Fibroblast of skin of scalp (primary cell): ENCODE results near the gene SLC37A3. TPM values are rescaled to one million over a fixed set of nuclear protein-coding genes. Genes with fewer than 3 reads are reported as not detected.
"Not testable (repeated sequence)": the region's sequence is repeated elsewhere in the genome, so short reads cannot be mapped to it uniquely, and the experiment has no call there.

Source experiments
- DNase-seq: peaks from one replicate; pipeline ENCODE4 v3.0.0-alpha.2; 2013
- polyA plus RNA-seq, 2 experiments: library from polyadenylated mRNA; unstranded; fragments of 120-200 nt; gene quantifications; one replicate each; pipeline ENCODE4 v1.2.1, GENCODE V29; 2013; ENCODE audit not compliant: insufficient read length in 2 of 2

SLC37A3 gene
- polyA plus RNA-seq (2013, experiment 1 of 2; ENCODE audit: insufficient read length): 43.7 TPM
- polyA plus RNA-seq (2013, experiment 2 of 2; ENCODE audit: insufficient read length): 51.7 TPM

- peak; percentile 74 for DNase-seq
Observed at GRCh38 chr7:140397784-140398750, at the start of gene SLC37A3. Gene SLC37A3, minus strand, starts transcription at chr7:140398530. Its CDS starts 16,004 bp downstream, at chr7:140382526.

- no peak for DNase-seq
Observed at GRCh38 chr7:140447841-140448240, 49.5 kb upstream of the SLC37A3 start.

- no peak for DNase-seq
Observed at GRCh38 chr7:140446467-140446866, 48.1 kb upstream of the SLC37A3 start.

GRCh38 chr7:140441519-140441918 is 43.2 kb upstream of the SLC37A3 start:
- DNase-seq: no peak

- DNase-seq: no peak
Observed at GRCh38 chr7:140440593-140440992, 42.3 kb upstream of the SLC37A3 start.

GRCh38 chr7:140439359-140439758 is 41.0 kb upstream of the SLC37A3 start:
- no peak for DNase-seq

- no peak for DNase-seq
Observed at GRCh38 chr7:140435252-140435895, 37.0 kb upstream of the SLC37A3 start.

GRCh38 chr7:140433396-140433795 is 35.1 kb upstream of the SLC37A3 start:
- no peak for DNase-seq

- no peak for DNase-seq
Observed at GRCh38 chr7:140426130-140426529, 27.8 kb upstream of the SLC37A3 start.

- DNase-seq: no peak
Observed at GRCh38 chr7:140425718-140426117, 27.4 kb upstream of the SLC37A3 start.

DNA sequence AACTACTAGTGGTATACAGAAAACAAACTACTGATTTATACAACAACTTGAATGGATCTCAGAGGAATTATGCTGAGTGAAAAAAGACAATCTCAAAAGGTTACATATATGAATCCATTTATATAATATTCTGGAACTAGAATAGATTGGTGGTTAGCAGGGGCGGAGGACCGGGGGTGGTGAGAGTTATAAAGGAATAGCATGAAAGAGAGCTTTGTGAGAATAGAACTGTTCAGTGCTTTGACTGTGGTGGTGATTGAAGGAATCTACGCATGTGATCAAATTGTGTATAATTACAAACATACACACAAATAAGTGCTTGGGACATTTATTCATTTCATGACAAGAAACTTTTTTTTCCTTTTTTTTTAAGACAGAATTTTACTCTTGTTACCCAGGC is 25.2 kb upstream of the SLC37A3 start:
- DNase-seq: no peak

DNA sequence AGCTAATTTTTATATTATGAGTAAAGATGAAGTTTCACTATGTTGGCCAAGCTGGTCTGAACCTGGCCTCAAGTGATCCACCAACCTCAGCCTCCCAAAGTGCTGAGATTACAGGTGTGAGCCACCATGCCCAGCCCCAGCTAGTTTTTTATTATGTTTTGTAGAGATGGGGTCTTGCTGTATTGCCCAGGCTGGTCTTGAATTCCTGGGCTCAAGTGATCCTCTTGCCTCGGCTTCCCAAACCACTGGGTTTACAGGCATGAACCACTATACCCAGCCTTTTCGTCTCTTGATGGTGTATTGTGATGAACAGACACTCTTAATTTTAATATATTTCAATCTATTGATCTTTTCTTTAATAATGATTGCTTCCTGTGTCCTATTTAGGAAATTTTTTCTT is 23.2 kb upstream of the SLC37A3 start:
- no peak for DNase-seq

DNA sequence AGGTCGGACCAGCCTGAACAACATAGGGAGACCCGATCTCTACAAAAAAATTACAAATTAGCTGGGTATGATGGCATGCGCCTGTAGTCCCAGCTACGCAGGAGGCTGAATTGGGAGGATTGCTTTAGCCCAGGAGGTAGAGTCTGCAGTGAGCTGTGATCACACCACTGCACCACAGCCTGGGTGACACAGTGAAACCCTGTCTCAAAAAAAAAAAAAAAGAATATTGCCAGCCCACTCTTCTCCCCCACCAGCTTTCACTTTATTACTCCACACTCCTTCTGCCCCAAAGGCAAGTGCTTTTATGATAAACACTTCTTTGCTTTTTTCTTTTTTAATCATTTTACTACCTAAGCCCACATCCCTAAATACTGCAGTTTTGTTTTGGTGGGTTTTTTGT is 20.3 kb upstream of the SLC37A3 start:
- DNase-seq: no peak

- not testable (repeated sequence) for DNase-seq
Observed at GRCh38 chr7:140418156-140418472, 19.8 kb upstream of the SLC37A3 start.

DNA sequence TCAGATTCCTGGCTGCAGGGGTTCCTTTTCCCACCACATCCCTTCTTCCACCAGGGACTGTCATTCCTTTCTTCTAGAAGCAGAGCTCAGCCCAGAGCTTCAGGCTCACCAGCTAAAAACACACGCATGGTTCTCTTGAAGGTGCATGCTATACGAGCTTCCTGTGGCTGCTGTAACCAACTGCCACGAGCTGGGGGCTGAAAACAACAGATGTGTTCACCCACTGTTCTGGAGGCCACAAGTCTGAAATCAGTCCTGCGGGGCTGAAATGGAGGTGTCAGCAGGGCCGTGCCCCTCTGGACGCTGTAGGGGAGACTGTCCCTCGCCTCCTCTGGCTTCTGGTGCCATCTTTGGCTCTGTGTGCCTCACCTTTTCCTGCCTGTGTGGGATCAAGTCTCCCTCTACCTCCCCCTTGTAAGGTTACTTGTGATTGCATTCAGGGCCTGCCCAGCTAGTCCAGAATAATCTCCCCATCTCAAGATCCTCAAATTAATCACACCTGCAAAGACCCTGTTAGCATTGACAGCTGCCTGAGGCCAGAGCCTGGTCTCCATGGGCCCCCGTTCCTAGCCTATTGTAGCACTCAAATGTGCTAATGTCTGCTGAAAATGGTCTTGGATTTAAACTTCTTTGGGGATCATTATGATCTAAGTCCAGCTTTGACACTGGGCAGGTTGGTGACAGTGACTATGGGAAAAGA is 19.3 kb upstream of the SLC37A3 start:
- DNase-seq: no peak

DNA sequence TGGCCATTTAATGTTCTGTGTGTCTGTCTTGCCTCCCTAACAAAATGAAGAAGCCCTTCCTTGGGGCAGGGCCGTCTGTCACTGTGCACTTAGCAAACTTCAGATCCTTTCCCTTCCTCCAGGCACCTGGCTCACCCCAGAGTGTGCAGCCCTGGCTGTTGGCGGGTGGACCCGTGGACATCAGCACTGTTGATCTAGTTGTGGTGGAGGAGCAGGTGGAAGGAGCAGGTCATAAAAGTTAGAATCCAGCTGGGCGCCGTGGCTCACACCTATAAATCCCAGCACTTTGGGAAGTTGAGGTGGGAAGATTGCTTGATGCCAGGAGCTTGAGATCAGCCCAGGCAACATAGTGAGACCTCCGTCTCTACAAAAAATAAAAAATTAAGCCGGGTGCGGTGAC is 18.2 kb upstream of the SLC37A3 start:
- DNase-seq: no peak

DNA sequence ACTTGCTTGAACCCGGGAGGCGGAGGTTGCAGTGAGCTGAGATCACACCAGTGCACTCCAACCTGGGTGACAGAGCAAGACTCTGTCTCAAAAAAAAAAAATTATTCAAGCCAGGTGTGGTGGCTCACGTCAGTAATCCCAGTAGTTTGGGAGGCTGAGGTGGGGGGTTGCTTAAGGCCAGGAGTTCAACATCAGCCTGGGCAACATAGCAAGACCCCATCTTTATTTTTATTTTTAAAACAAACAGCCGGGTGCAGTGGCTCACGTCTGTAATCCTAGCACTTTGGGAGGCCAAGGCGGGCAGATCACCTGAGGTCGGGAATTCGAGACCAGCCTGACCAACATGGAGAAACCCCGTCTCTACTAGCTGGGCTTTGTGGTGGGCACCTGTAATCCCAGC is 17.5 kb upstream of the SLC37A3 start:
- DNase-seq: not testable (repeated sequence)

DNA sequence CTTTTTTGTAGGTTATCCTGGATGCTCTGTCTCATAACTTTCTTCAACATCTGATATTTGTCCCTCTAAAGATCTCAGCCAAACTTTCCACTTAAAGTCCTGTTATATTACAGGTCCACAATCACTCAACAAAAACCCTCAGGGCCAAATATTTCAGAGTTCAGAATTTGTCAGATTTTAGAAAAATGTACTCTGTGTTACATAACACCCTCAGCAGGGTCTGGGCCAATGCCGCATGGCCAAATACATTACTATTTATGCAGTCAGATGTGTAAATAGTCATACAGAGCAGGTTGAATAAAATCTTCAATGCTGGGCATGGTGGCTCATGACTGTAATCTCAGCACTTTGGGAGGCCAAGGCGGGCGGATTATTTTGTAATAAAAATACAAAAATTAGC is 17.0 kb upstream of the SLC37A3 start:
- no peak for DNase-seq

- peak; percentile 23 for DNase-seq
Observed at GRCh38 chr7:140404565-140405065, 6.3 kb upstream of the SLC37A3 start.

GRCh38 chr7:140403878-140404564 is 5.7 kb upstream of the SLC37A3 start, which contains the start of gene RAB19:
Gene RAB19, plus strand, starts transcription at chr7:140404058. Its CDS starts 3,589 bp downstream, at chr7:140407647.
- DNase-seq: no peak

DNA sequence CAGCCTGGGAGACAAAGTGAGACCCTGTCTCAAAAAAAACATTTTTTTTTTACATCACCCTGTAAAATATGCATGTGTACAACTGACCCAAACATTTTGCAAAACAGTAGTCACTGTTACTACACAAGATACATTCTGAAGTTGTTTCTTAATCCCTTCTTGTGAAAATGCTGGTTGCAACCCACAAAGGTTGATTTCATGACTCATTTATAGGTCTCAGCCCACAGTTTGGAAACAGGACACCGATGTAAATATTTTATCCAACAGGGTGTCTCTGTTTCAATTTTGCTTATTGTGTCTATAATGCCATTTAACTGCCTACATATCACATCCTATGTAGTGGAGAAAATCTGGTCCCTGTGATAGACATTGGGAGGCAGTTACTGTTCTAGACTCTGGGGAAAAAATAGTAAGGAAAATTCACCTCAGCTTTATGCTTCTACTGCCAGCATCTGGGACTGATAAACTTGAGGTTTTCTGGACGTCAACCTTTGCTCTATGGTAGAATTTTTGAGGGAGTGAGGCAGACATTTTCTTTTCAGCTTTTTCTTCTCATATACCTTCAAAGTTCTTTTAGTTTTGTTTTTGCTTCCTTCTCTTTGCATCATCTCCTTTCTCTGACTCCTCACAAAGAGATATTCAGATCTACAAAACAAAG is 4.0 kb upstream of the SLC37A3 start:
- peak; percentile 11 for DNase-seq

DNA sequence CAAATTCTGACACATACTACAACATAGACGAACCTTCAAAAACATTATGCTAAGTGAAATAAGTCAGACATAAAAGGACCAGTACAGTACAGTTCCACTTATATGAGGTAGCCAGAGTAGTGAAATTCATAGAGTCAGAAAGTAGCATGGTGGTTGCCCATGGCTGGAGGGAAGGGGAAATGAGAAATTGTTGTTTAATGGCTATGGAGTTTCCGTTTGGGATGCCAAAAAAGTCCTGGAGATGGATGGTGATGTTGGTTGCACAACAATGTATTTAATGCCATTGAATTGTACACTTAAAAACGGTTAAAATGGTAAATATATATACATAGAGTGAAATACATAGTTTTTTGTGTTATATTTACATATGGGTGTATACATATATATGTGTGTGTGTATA is 2.1 kb upstream of the SLC37A3 start:
- DNase-seq: no peak
